ENCODE results near the gene DCP1B.
A peak's percentile ranks its signal among the peaks of the same experiment; 100 is the strongest.

Gene DCP1B

GRCh38 chr12:1939801-1940607 is 64.3 kb downstream of the DCP1B start:
- DNase-seq (ENCODE audit: low read depth) = peak; percentile 91
- no peaks in the 10 kb centered on the region for H3K27me3 ChIP-seq (replicated peaks; ENCODE audit: control insufficient read depth, insufficient read depth, low read length)
- H3K4me1 ChIP-seq (ENCODE audit: control insufficient read depth, insufficient read depth, low read length) = peaks cover 9% of the 10 kb centered on the region
- H3K9me3 ChIP-seq (ENCODE audit: control insufficient read depth, low read length) = no peaks in the 10 kb centered on the region
- H3K4me3 ChIP-seq (ENCODE audit: low read length) = no peak overlapping the region
- H3K9ac ChIP-seq (ENCODE audit: low read length) = peak overlapping the region; percentile 48
- H3K36me3 ChIP-seq (ENCODE audit: control insufficient read depth, insufficient read depth, low read length, severe bottlenecking) = peaks cover 27% of the 10 kb centered on the region

- Histone ChIP-seq H3K4me1 (ENCODE audit: control insufficient read depth, insufficient read depth, low read length) (peaks cover 9% of the 10 kb centered on the region), H3K4me3 (ENCODE audit: low read length) (no peak overlapping the region), H3K9ac (ENCODE audit: low read length) (peak overlapping the region; percentile 17), H3K9me3 (ENCODE audit: control insufficient read depth, low read length) (no peaks in the 10 kb centered on the region), H3K27me3 (replicated peaks; ENCODE audit: control insufficient read depth, insufficient read depth, low read length) (no peaks in the 10 kb centered on the region), H3K36me3 (ENCODE audit: control insufficient read depth, insufficient read depth, low read length, severe bottlenecking) (peaks cover 27% of the 10 kb centered on the region)
- DNase-seq (ENCODE audit: low read depth) = no peak
Observed at GRCh38 chr12:1939331-1939730, 64.9 kb downstream of the DCP1B start.

- Histone ChIP-seq H3K9me3 (ENCODE audit: control insufficient read depth, low read length) (no peaks in the 10 kb centered on the region), H3K9ac (ENCODE audit: low read length) (no peak overlapping the region), H3K27me3 (replicated peaks; ENCODE audit: control insufficient read depth, insufficient read depth, low read length) (no peaks in the 10 kb centered on the region), H3K4me3 (ENCODE audit: low read length) (no peak overlapping the region), H3K36me3 (ENCODE audit: control insufficient read depth, insufficient read depth, low read length, severe bottlenecking) (peaks cover 27% of the 10 kb centered on the region), H3K4me1 (ENCODE audit: control insufficient read depth, insufficient read depth, low read length) (peaks cover 17% of the 10 kb centered on the region)
- DNase-seq (ENCODE audit: low read depth) = no peak
Observed at GRCh38 chr12:1937481-1938224, 66.6 kb downstream of the DCP1B start.

GRCh38 chr12:1936406-1937320 is 67.6 kb downstream of the DCP1B start:
- no peaks in the 10 kb centered on the region for H3K9me3 ChIP-seq (ENCODE audit: control insufficient read depth, low read length)
- peak; percentile 77 for DNase-seq (ENCODE audit: low read depth)
- H3K36me3 ChIP-seq (ENCODE audit: control insufficient read depth, insufficient read depth, low read length, severe bottlenecking) = peaks cover 27% of the 10 kb centered on the region
- peaks cover 17% of the 10 kb centered on the region for H3K4me1 ChIP-seq (ENCODE audit: control insufficient read depth, insufficient read depth, low read length)
- peaks cover 2% of the 10 kb centered on the region for H3K27me3 ChIP-seq (replicated peaks; ENCODE audit: control insufficient read depth, insufficient read depth, low read length)
- H3K9ac ChIP-seq (ENCODE audit: low read length) = no peak overlapping the region
- no peak overlapping the region for H3K4me3 ChIP-seq (ENCODE audit: low read length)

- Histone ChIP-seq H3K9ac (ENCODE audit: low read length) (no peak overlapping the region), H3K9me3 (ENCODE audit: control insufficient read depth, low read length) (no peaks in the 10 kb centered on the region), H3K27me3 (replicated peaks; ENCODE audit: control insufficient read depth, insufficient read depth, low read length) (peaks cover 4% of the 10 kb centered on the region), H3K4me1 (ENCODE audit: control insufficient read depth, insufficient read depth, low read length) (peaks cover 17% of the 10 kb centered on the region), H3K36me3 (ENCODE audit: control insufficient read depth, insufficient read depth, low read length, severe bottlenecking) (peaks cover 20% of the 10 kb centered on the region), H3K4me3 (ENCODE audit: low read length) (no peak overlapping the region)
- no peak for DNase-seq (ENCODE audit: low read depth)
Observed at GRCh38 chr12:1935700-1936378, 68.4 kb downstream of the DCP1B start.

GRCh38 chr12:1935242-1935641 is 69.0 kb downstream of the DCP1B start:
- H3K9me3 ChIP-seq (ENCODE audit: control insufficient read depth, low read length) = no peaks in the 10 kb centered on the region
- H3K4me3 ChIP-seq (ENCODE audit: low read length) = no peak overlapping the region
- H3K27me3 ChIP-seq (replicated peaks; ENCODE audit: control insufficient read depth, insufficient read depth, low read length) = peaks cover 6% of the 10 kb centered on the region
- peaks cover 17% of the 10 kb centered on the region for H3K4me1 ChIP-seq (ENCODE audit: control insufficient read depth, insufficient read depth, low read length)
- no peak overlapping the region for H3K9ac ChIP-seq (ENCODE audit: low read length)
- no peak for DNase-seq (ENCODE audit: low read depth)
- peaks cover 19% of the 10 kb centered on the region for H3K36me3 ChIP-seq (ENCODE audit: control insufficient read depth, insufficient read depth, low read length, severe bottlenecking)

GRCh38 chr12:1934831-1935230 is 69.4 kb downstream of the DCP1B start:
- Histone ChIP-seq H3K27me3 (replicated peaks; ENCODE audit: control insufficient read depth, insufficient read depth, low read length) (peaks cover 10% of the 10 kb centered on the region), H3K36me3 (ENCODE audit: control insufficient read depth, insufficient read depth, low read length, severe bottlenecking) (peaks cover 19% of the 10 kb centered on the region)
- DNase-seq (ENCODE audit: low read depth) = no peak

GRCh38 chr12:1934068-1934467 is 70.2 kb downstream of the DCP1B start:
- DNase-seq (ENCODE audit: low read depth) = no peak
- peaks cover 11% of the 10 kb centered on the region for H3K4me1 ChIP-seq (ENCODE audit: control insufficient read depth, insufficient read depth, low read length)
- no peak overlapping the region for H3K9ac ChIP-seq (ENCODE audit: low read length)
- no peaks in the 10 kb centered on the region for H3K9me3 ChIP-seq (ENCODE audit: control insufficient read depth, low read length)
- peaks cover 18% of the 10 kb centered on the region for H3K36me3 ChIP-seq (ENCODE audit: control insufficient read depth, insufficient read depth, low read length, severe bottlenecking)
- H3K27me3 ChIP-seq (replicated peaks; ENCODE audit: control insufficient read depth, insufficient read depth, low read length) = peaks cover 10% of the 10 kb centered on the region
- no peak overlapping the region for H3K4me3 ChIP-seq (ENCODE audit: low read length)

More at GRCh38 chr12:1934831-1935230, 69.4 kb downstream of the DCP1B start:
- no peak overlapping the region for H3K4me3 ChIP-seq (ENCODE audit: low read length)
- peaks cover 17% of the 10 kb centered on the region for H3K4me1 ChIP-seq (ENCODE audit: control insufficient read depth, insufficient read depth, low read length)
- H3K9ac ChIP-seq (ENCODE audit: low read length) = no peak overlapping the region
- H3K9me3 ChIP-seq (ENCODE audit: control insufficient read depth, low read length) = no peaks in the 10 kb centered on the region

GRCh38 chr12:1933342-1934051 is 70.8 kb downstream of the DCP1B start:
- Histone ChIP-seq H3K4me3 (ENCODE audit: low read length) (no peak overlapping the region), H3K4me1 (ENCODE audit: control insufficient read depth, insufficient read depth, low read length) (peaks cover 15% of the 10 kb centered on the region), H3K9me3 (ENCODE audit: control insufficient read depth, low read length) (no peaks in the 10 kb centered on the region), H3K9ac (ENCODE audit: low read length) (no peak overlapping the region), H3K36me3 (ENCODE audit: control insufficient read depth, insufficient read depth, low read length, severe bottlenecking) (peaks cover 13% of the 10 kb centered on the region), H3K27me3 (replicated peaks; ENCODE audit: control insufficient read depth, insufficient read depth, low read length) (peaks cover 14% of the 10 kb centered on the region)
- peak; percentile 45 for DNase-seq (ENCODE audit: low read depth)

- no peak for DNase-seq (ENCODE audit: low read depth)
- Histone ChIP-seq H3K4me1 (ENCODE audit: control insufficient read depth, insufficient read depth, low read length) (peaks cover 25% of the 10 kb centered on the region), H3K9ac (ENCODE audit: low read length) (no peak overlapping the region), H3K36me3 (ENCODE audit: control insufficient read depth, insufficient read depth, low read length, severe bottlenecking) (peaks cover under 1% of the 10 kb centered on the region), H3K4me3 (ENCODE audit: low read length) (no peak overlapping the region), H3K9me3 (ENCODE audit: control insufficient read depth, low read length) (no peaks in the 10 kb centered on the region), H3K27me3 (replicated peaks; ENCODE audit: control insufficient read depth, insufficient read depth, low read length) (peaks cover 24% of the 10 kb centered on the region)
Observed at GRCh38 chr12:1932264-1932777, 71.9 kb downstream of the DCP1B start.
